Vagina (tissue), 2 donors: ENCODE measurements around the gene LYZ.

ENCODE experiments used
- POLR2A ChIP-seq, 2 donors: fragments of 450-650 bp; IDR thresholded peaks; one replicate each; pipeline ENCODE4 v1.6.1; 2017; ENCODE audit warnings: antibody characterized with exemption in 2 of 2, mild to moderate bottlenecking in 2 of 2, moderate library complexity in 2 of 2
- POLR2AphosphoS5 ChIP-seq, 2 donors: sonication (generic); formaldehyde crosslinking; IDR thresholded peaks; one replicate each; pipeline ENCODE4 v1.9.0; 2017; ENCODE audit warnings: antibody characterized with exemption in 2 of 2, mild to moderate bottlenecking in 2 of 2, low read depth in 1 of 2; ENCODE audit not compliant: insufficient read depth in 1 of 2
- TF ChIP-seq, protein P1 (sequence below), 3 experiments: fragments of 450-650 bp in 2 of 3; fragments of 200-600 bp in 1 of 3; sonication (generic) in 1 of 3; IDR thresholded peaks; one replicate each; pipeline ENCODE4 v1.5.1; 2017 to 2019; ENCODE audit warnings: antibody characterized with exemption in 3 of 3, mild to moderate bottlenecking in 2 of 3, moderate library complexity in 2 of 3

DNA sequence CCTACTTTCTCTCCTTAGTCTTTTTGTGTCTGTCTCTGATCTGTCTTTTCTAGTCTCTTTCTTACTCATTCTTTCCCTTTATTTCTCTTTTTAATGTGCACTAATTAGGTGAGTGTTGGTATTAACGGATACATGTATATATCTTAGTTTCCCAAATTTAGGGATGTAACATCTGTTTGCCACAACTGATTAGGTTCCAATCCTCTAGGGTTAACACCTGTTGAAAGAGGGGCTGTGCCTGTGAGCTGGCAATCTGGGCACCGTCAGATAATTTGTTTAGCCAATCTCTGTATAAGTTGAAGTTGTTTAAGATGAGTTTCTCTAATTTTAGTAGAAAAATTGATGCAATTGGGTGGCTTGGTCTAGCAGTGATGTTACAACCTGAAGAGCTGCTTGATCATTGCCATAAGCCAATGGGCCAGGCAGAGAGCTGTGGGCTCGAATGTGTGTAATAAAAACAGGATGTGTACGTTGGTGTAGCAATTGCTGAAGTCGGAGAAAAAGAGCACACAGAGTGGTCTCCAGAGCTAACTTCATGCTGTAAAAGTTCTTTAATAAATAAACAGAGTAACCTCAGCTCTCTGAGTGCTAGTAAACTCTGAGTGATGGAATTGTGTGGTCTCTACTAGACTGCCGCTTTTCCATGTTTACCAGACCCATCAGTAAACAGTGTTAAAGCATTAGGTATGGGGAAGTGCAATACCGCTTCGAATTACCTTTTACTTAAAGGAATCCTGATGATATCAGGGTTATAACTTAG lies 18.3 kb upstream of the LYZ start:
- TF ChIP-seq, protein P1, sequence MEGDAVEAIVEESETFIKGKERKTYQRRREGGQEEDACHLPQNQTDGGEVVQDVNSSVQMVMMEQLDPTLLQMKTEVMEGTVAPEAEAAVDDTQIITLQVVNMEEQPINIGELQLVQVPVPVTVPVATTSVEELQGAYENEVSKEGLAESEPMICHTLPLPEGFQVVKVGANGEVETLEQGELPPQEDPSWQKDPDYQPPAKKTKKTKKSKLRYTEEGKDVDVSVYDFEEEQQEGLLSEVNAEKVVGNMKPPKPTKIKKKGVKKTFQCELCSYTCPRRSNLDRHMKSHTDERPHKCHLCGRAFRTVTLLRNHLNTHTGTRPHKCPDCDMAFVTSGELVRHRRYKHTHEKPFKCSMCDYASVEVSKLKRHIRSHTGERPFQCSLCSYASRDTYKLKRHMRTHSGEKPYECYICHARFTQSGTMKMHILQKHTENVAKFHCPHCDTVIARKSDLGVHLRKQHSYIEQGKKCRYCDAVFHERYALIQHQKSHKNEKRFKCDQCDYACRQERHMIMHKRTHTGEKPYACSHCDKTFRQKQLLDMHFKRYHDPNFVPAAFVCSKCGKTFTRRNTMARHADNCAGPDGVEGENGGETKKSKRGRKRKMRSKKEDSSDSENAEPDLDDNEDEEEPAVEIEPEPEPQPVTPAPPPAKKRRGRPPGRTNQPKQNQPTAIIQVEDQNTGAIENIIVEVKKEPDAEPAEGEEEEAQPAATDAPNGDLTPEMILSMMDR (IDR thresholded peaks at IDR 0.05), result no peak
- no peak for TF ChIP-seq POLR2AphosphoS5 (IDR thresholded peaks at IDR 0.05; ENCODE audit: insufficient read depth in 1 of 2, low read depth in 1 of 2)
- TF ChIP-seq POLR2A (IDR thresholded peaks at IDR 0.05), result no peak
